ENCODE measurements around the gene CCDC60.

The CCDC60 gene

DNA sequence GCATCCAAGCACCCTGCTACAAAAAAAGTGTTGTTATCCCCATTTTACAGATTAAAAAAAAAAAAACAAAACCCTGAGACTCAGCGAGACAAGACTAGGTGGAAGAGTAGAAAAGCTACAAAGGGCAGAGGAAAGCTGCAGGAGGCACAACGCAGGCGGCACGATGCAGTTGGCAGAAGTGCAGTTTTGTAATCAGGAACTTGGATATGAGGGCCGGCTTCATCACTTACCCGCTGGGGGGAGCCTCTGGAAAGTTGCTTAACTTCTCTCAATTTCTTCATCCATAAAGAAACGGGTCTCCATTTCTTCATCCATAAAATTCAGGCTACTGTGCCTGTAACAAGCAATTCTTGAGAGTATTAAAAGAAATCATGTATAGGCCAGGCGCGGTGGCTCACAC, 33.1 kb upstream of the CCDC60 start:
- TF ChIP-seq, protein P1, sequence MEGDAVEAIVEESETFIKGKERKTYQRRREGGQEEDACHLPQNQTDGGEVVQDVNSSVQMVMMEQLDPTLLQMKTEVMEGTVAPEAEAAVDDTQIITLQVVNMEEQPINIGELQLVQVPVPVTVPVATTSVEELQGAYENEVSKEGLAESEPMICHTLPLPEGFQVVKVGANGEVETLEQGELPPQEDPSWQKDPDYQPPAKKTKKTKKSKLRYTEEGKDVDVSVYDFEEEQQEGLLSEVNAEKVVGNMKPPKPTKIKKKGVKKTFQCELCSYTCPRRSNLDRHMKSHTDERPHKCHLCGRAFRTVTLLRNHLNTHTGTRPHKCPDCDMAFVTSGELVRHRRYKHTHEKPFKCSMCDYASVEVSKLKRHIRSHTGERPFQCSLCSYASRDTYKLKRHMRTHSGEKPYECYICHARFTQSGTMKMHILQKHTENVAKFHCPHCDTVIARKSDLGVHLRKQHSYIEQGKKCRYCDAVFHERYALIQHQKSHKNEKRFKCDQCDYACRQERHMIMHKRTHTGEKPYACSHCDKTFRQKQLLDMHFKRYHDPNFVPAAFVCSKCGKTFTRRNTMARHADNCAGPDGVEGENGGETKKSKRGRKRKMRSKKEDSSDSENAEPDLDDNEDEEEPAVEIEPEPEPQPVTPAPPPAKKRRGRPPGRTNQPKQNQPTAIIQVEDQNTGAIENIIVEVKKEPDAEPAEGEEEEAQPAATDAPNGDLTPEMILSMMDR (conservative IDR thresholded peaks at IDR 0.05; ENCODE audit: control insufficient read depth, insufficient read depth, low read depth, low read length): no peak
- no peak overlapping the region for H3K4me3 ChIP-seq (ENCODE audit: control insufficient read depth, low read depth, low read length)
- DNase-seq (ENCODE audit: low read depth): no peak

DNA sequence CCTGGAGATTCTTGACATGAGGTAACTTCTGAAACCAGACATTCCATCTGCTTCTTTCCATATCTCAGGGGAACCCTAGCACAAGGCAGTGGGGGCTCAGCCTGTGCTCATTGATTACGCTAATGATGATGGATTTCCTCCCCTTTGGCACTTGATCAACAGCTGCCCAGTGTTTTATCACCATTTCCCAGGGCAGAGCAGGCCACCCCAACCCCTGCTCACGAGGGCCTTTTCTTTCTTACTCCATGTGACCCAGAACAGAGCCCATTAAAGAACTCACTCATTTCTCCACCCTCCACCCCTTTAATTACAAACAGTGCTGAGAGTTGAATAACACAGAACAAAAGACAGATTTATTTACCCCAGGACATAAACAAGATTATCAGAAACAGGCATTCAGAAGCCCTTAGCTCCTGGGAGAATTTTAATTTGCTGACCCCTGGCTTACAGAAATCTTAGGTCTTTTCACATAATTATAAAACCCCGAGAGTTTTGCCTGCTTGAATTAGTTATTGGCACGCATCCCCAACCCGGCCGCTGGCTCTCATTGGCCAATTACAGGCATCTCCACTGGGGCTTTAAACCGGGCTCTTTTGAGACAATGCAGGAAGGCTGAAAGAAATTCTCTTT, 32.0 kb upstream of the CCDC60 start:
- DNase-seq (ENCODE audit: low read depth): no peak
- no peak overlapping the region for H3K4me3 ChIP-seq (ENCODE audit: control insufficient read depth, low read depth, low read length)
- TF ChIP-seq, protein P1 (conservative IDR thresholded peaks at IDR 0.05; ENCODE audit: control insufficient read depth, insufficient read depth, low read depth, low read length): no peak

DNA sequence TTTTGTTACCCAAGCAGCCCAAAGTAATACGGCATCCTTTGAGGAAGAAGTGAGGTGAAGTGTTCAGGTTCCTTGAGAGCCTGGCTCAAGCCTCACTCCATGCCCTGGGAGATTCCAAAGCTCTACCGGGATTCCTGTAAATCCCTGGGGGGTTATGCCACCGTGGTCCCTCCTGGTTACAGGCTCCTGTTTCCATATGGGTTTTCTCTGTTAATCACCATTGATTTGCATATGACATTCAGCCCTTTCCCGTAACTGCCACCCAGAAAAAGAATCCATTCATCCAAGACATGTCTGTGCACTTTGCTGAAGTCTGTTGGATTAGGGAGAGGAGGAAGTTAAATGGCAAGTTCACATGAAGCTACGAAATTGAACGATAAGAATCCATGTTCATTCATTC, 27.9 kb upstream of the CCDC60 start:
- TF ChIP-seq, protein P1 (conservative IDR thresholded peaks at IDR 0.05; ENCODE audit: control insufficient read depth, insufficient read depth, low read depth, low read length): no peak
- H3K4me3 ChIP-seq (ENCODE audit: control insufficient read depth, low read depth, low read length): no peak overlapping the region
- DNase-seq (ENCODE audit: low read depth): no peak

DNA sequence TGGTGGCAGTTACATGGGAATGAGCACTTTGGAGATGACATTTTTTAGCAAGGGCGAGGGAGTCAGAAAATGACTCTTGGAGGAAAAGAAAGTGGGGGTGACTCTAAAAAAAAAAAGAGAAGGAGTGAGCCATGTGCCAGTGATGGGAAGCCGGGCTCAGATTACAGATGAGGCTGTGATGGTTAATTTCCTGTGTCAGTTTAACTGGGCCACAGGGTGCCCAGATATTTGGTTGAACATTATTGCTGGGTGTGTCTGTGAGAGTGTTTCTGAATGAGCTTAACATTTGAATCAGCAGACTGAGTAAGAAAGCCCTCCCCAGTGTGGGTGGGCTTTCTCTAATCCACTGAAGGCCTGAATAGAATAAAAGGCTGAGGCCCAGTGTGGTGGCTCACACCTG, 26.8 kb upstream of the CCDC60 start:
- TF ChIP-seq, protein P1 (conservative IDR thresholded peaks at IDR 0.05; ENCODE audit: control insufficient read depth, insufficient read depth, low read depth, low read length): no peak
- no peak overlapping the region for H3K4me3 ChIP-seq (ENCODE audit: control insufficient read depth, low read depth, low read length)

DNA sequence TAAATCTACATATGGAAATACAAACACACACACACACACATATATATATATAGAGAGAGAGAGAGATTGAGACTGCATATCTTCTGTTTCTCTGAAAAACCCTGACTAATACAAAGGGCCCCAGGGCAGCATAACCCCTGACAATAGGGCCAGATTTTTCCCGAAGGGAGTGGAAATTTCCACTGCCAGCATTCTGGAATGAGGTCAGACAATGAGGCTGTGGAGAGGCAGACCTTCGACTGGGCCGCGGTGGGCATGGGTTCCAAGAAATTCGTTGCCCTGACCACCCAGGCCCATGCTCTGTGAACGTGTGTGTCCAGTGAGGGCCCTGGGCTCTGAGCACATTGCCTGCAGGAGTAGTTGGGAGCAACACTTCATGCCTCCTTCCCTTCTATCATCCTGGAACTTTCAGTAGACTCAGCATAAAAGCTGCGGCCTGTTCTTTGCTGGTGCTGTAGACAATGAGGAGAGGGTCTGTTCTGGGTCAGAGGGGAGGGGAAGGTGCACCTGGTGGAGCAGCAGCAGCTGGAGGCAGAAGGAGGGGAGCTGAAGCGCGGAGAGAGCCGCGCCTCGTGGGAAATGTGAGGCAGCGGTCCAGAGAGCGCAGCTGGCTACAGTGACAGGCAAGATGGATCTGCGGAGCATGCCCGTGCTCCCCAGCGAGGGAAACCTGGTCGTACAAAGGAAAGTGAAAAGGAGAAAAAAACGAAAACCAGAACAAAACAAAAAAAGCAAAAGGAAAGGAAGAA, 25.6 kb upstream of the CCDC60 start:
- TF ChIP-seq, protein P1 (conservative IDR thresholded peaks at IDR 0.05; ENCODE audit: control insufficient read depth, insufficient read depth, low read depth, low read length): no peak

More for the DNA sequence above, 26.8 kb upstream of the CCDC60 start:
- no peak for DNase-seq (ENCODE audit: low read depth)

DNA sequence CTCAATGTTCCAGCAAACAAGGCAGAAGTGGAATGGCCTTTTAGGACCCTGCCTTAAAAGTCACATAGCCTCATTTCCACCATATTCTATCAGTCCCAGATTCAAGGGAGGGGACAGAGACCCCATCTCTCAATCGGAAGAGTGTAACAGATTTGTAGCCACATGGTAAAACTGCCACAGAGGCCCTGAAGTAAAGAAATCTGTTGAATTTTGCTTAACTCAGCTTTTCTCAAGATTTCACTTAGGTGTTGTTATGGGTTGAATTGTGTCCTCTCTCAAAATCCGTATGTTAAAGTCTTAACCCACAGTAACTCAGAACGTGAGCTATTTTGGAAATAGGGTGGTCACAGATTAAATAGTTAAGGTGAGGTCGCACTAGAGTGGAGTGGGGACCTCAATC, 22.7 kb upstream of the CCDC60 start:
- TF ChIP-seq, protein P1 (conservative IDR thresholded peaks at IDR 0.05; ENCODE audit: control insufficient read depth, insufficient read depth, low read depth, low read length): no peak
- no peak for DNase-seq (ENCODE audit: low read depth)
- H3K4me3 ChIP-seq (ENCODE audit: control insufficient read depth, low read depth, low read length): no peak overlapping the region

More for the DNA sequence above, 25.6 kb upstream of the CCDC60 start:
- DNase-seq (ENCODE audit: low read depth): no peak
- no peak overlapping the region for H3K4me3 ChIP-seq (ENCODE audit: control insufficient read depth, low read depth, low read length)
